ENCODE results near the gene HIVEP3. TPM values are rescaled to one million over a fixed set of nuclear protein-coding genes. Genes with fewer than 3 reads are reported as not detected.

The HIVEP3 gene
- total RNA-seq, 1 experiment from 2014 or later: not detected

GRCh38 chr1:41887365-41887764 is 31.4 kb downstream of the HIVEP3 start:
- DNase-seq: no peak
- H3K36me3 ChIP-seq: no peaks in the 10 kb centered on the region
- no peaks in the 10 kb centered on the region for H3K27me3 ChIP-seq
- H3K4me3 ChIP-seq: no peak overlapping the region
- H3K9me3 ChIP-seq: no peaks in the 10 kb centered on the region

GRCh38 chr1:41884256-41885230 is 34.2 kb downstream of the HIVEP3 start:
- H3K36me3 ChIP-seq: no peaks in the 10 kb centered on the region

GRCh38 chr1:41883507-41883906 is 35.2 kb downstream of the HIVEP3 start:
- Histone ChIP-seq H3K9me3 (no peaks in the 10 kb centered on the region), H3K4me3 (no peak overlapping the region), H3K36me3 (no peaks in the 10 kb centered on the region), H3K27me3 (no peaks in the 10 kb centered on the region)
- no peak for DNase-seq

More at GRCh38 chr1:41884256-41885230, 34.2 kb downstream of the HIVEP3 start:
- DNase-seq: no peak
- no peaks in the 10 kb centered on the region for H3K27me3 ChIP-seq
- H3K4me3 ChIP-seq: no peak overlapping the region
- no peaks in the 10 kb centered on the region for H3K9me3 ChIP-seq

GRCh38 chr1:41882486-41882885 is 36.2 kb downstream of the HIVEP3 start:
- no peaks in the 10 kb centered on the region for H3K9me3 ChIP-seq
- DNase-seq: no peak
- no peaks in the 10 kb centered on the region for H3K27me3 ChIP-seq
- H3K36me3 ChIP-seq: no peaks in the 10 kb centered on the region
- no peak overlapping the region for H3K4me3 ChIP-seq

GRCh38 chr1:41882068-41882477 is 36.6 kb downstream of the HIVEP3 start:
- Histone ChIP-seq H3K9me3 (no peaks in the 10 kb centered on the region), H3K27me3 (no peaks in the 10 kb centered on the region), H3K4me3 (no peak overlapping the region), H3K36me3 (no peaks in the 10 kb centered on the region)
- no peak for DNase-seq

- Histone ChIP-seq H3K9me3 (no peaks in the 10 kb centered on the region), H3K27me3 (no peaks in the 10 kb centered on the region), H3K36me3 (no peaks in the 10 kb centered on the region), H3K4me3 (no peak overlapping the region)
- no peak for DNase-seq
These were observed 37.5 kb downstream of the HIVEP3 start for GRCh38 chr1:41880950-41881885.

- DNase-seq: no peak
- no peak overlapping the region for H3K4me3 ChIP-seq
- no peaks in the 10 kb centered on the region for H3K27me3 ChIP-seq
- no peaks in the 10 kb centered on the region for H3K36me3 ChIP-seq
- no peaks in the 10 kb centered on the region for H3K9me3 ChIP-seq
These were observed 38.5 kb downstream of the HIVEP3 start for GRCh38 chr1:41880261-41880660.

GRCh38 chr1:41879617-41880016 is 39.1 kb downstream of the HIVEP3 start:
- no peaks in the 10 kb centered on the region for H3K9me3 ChIP-seq
- no peak for DNase-seq

GRCh38 chr1:41878911-41879310 is 39.8 kb downstream of the HIVEP3 start:
- Histone ChIP-seq H3K9me3 (no peaks in the 10 kb centered on the region), H3K36me3 (no peaks in the 10 kb centered on the region), H3K4me3 (no peak overlapping the region), H3K27me3 (no peaks in the 10 kb centered on the region)
- no peak for DNase-seq

More at GRCh38 chr1:41879617-41880016, 39.1 kb downstream of the HIVEP3 start:
- Histone ChIP-seq H3K27me3 (no peaks in the 10 kb centered on the region), H3K36me3 (no peaks in the 10 kb centered on the region), H3K4me3 (no peak overlapping the region)

GRCh38 chr1:41878495-41878894 is 40.2 kb downstream of the HIVEP3 start:
- no peak overlapping the region for H3K4me3 ChIP-seq
- H3K27me3 ChIP-seq: no peaks in the 10 kb centered on the region
- H3K9me3 ChIP-seq: no peaks in the 10 kb centered on the region
- H3K36me3 ChIP-seq: no peaks in the 10 kb centered on the region
- no peak for DNase-seq

- H3K27me3 ChIP-seq: no peaks in the 10 kb centered on the region
- no peaks in the 10 kb centered on the region for H3K9me3 ChIP-seq
- H3K4me3 ChIP-seq: no peak overlapping the region
- no peak for DNase-seq
- no peaks in the 10 kb centered on the region for H3K36me3 ChIP-seq
These were observed 41.9 kb downstream of the HIVEP3 start for GRCh38 chr1:41876576-41877445.

GRCh38 chr1:41875487-41875886 is 43.2 kb downstream of the HIVEP3 start:
- Histone ChIP-seq H3K4me3 (no peak overlapping the region), H3K27me3 (no peaks in the 10 kb centered on the region), H3K9me3 (no peaks in the 10 kb centered on the region), H3K36me3 (no peaks in the 10 kb centered on the region)
- DNase-seq: no peak

GRCh38 chr1:41874903-41875411 is 43.8 kb downstream of the HIVEP3 start:
- no peaks in the 10 kb centered on the region for H3K36me3 ChIP-seq
- no peaks in the 10 kb centered on the region for H3K27me3 ChIP-seq
- H3K4me3 ChIP-seq: no peak overlapping the region
- H3K9me3 ChIP-seq: no peaks in the 10 kb centered on the region
- no peak for DNase-seq

GRCh38 chr1:41874151-41874719 is 44.5 kb downstream of the HIVEP3 start:
- H3K4me3 ChIP-seq: no peak overlapping the region
- DNase-seq: no peak
- no peaks in the 10 kb centered on the region for H3K36me3 ChIP-seq
- H3K9me3 ChIP-seq: no peaks in the 10 kb centered on the region
- H3K27me3 ChIP-seq: no peaks in the 10 kb centered on the region

GRCh38 chr1:41872074-41872473 is 46.6 kb downstream of the HIVEP3 start:
- H3K27me3 ChIP-seq: no peaks in the 10 kb centered on the region
- no peak overlapping the region for H3K4me3 ChIP-seq
- no peak for DNase-seq
- H3K36me3 ChIP-seq: no peaks in the 10 kb centered on the region
- no peaks in the 10 kb centered on the region for H3K9me3 ChIP-seq

- no peak overlapping the region for H3K4me3 ChIP-seq
- DNase-seq: no peak
These were observed 48.6 kb downstream of the HIVEP3 start for GRCh38 chr1:41870076-41870562.

More at GRCh38 chr1:41870076-41870562, 48.6 kb downstream of the HIVEP3 start:
- no peaks in the 10 kb centered on the region for H3K27me3 ChIP-seq
- H3K9me3 ChIP-seq: no peaks in the 10 kb centered on the region
- no peaks in the 10 kb centered on the region for H3K36me3 ChIP-seq

Data from MG63 (cell line).